GM10266 (cell line): ENCODE measurements around the gene SLAMF8.

Source experiments
- DNase-seq: peaks from one replicate; pipeline ENCODE4 v3.0.0; 2012; ENCODE audit errors: extremely low spot score
- CTCF ChIP-seq: IDR thresholded peaks from 2 replicates; pipeline ENCODE4 v1.5.1; 2012; ENCODE audit warnings: mild to moderate bottlenecking, low read depth; ENCODE audit not compliant: control insufficient read depth, insufficient read depth; ENCODE audit errors: missing control alignments

SLAMF8 gene

DNA sequence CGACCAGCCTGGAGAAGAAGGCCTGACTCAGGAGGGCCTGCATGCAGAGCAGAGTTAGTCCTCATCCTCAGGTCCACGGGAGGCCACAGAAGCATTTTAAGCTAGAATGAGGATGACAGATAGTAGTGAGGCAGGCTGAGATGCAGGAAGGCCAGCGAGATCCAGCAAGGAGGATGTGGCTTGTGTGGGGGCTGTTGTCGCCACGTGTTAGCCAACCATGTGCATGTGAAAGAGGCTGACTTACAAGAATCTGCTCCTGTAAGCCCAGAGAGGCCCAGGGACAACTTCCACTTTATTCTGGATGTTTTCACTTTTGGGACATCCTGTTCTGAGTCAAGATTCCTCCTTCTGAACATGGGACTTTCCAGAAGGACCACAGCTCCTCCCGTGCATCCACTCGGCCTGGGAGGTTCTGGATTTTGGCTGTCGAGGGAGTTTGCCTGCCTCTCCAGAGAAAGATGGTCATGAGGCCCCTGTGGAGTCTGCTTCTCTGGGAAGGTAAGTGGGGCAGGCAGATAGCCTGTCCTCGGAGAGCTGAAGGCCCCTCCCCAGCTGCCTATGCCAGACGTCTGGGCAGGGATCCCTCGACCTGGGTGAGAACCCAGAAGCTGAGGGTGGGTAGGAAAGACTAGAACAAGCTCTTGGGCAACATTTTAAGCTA is at the start of gene SLAMF8:
Gene SLAMF8 (plus strand): TSS at position 433 of the 661 bp plus-strand sequence. CDS start 26 bp downstream, at position 459.
- TF ChIP-seq CTCF: no peak
- peak; percentile 32 for DNase-seq

- TF ChIP-seq CTCF: no peak
- DNase-seq: no peak
Observed at GRCh38 chr1:159778266-159778665, 48.4 kb upstream of the SLAMF8 start.

GRCh38 chr1:159779403-159779851 is 47.2 kb upstream of the SLAMF8 start:
- no peak for TF ChIP-seq CTCF
- DNase-seq: no peak

DNA sequence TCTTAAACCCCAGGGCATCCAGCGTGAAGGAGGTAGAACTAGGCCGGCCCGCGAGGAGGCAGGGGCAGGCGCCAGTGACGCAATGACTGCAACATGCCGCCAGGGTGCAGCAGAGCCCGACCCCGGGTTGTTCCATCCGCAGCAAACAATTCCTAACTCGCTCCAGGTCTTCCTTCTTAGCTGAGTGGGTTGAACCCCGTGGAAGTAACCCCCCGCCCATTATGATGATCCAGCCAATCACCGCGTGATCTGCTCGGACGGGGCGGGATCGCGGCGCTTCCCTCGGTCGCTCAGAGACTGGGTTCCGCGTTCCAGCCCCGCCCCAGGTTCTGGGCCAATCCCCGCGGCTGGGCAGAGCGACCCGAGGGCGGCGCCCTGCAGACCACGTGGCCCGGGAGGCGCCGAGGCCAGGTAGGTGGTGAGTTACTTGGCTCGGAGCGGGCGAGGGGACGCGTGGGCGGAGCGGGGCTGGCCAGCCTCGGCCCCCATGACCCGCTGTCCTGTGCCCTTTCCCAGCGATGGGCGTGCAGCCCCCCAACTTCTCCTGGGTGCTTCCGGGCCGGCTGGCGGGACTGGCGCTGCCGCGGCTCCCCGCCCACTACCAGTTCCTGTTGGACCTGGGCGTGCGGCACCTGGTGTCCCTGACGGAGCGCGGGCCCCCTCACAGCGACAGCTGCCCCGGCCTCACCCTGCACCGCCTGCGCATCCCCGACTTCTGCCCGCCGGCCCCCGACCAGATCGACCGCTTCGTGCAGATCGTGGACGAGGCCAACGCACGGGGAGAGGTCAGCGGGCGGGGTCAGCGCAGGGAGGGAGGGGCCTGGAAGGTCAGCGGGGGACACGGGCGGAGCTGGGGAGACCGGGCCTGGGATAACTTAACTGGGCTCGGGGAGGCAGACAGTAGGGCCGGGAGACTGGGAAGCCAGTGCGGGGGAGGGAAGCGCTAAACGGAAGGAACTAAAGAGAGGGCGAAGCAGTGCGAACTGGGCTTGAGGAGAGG is 45.8 kb upstream of the SLAMF8 start, which contains the start of gene DUSP23:
Gene DUSP23 (plus strand): TSS at position 380 of the 1,000 bp plus-strand sequence. CDS start 139 bp downstream, at position 519.
- peak; percentile 96 for DNase-seq
- peak; percentile 82 for TF ChIP-seq CTCF

DNA sequence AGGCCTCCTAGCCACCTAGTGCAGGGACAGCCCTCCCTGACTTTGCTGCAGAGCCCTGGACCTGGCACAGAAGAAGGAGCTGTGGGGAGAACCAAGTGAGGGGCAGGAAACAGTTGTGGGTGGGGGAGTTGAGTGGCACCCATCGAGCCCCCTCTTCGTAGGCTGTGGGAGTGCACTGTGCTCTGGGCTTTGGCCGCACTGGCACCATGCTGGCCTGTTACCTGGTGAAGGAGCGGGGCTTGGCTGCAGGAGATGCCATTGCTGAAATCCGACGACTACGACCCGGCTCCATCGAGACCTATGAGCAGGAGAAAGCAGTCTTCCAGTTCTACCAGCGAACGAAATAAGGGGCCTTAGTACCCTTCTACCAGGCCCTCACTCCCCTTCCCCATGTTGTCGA is 44.7 kb upstream of the SLAMF8 start:
- no peak for DNase-seq

GRCh38 chr1:159783724-159784123 is 42.9 kb upstream of the SLAMF8 start:
- no peak for DNase-seq
- no peak for TF ChIP-seq CTCF

More for the DNA sequence above, 44.7 kb upstream of the SLAMF8 start:
- no peak for TF ChIP-seq CTCF
